Breast epithelium (tissue), 3 donors: Measurements from ENCODE around the gene MAML3.

Experiments used
- POLR2A ChIP-seq: fragments of 450-650 bp; IDR thresholded peaks from one replicate; pipeline ENCODE4 v1.6.1; 2016; ENCODE audit warnings: antibody characterized with exemption, mild to moderate bottlenecking, moderate library complexity
- POLR2AphosphoS5 ChIP-seq, 3 donors: sonication (generic); formaldehyde crosslinking; IDR thresholded peaks; one replicate each; pipeline ENCODE4 v1.6.1; 2017; ENCODE audit warnings: antibody characterized with exemption in 3 of 3
- TF ChIP-seq, protein P1 (sequence below), 3 donors: fragments of 450-650 bp; IDR thresholded peaks; one replicate each; pipeline ENCODE4 v1.5.1; 2016 to 2017; ENCODE audit warnings: antibody characterized with exemption in 3 of 3, mild to moderate bottlenecking in 3 of 3, moderate library complexity in 3 of 3

DNA sequence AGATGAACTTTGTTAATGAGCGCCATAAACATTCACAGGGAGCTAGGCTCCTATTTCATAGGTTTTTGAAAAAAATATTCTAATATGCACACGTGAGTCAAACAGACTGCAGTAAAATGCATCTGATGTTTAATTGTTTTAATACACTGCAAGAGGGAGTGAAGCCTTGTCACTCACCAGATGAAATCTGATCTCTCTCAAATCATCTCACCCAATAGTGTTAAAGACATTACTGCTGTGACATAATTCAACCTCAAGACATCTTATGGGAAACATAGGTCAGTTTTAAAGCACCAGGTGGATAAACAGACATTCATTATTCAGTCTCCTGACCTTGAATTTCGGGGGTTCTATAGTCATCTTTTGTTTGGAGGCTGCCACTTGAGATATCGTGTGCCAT is 148.3 kb downstream of the MAML3 start:
- TF ChIP-seq POLR2AphosphoS5 (IDR thresholded peaks at IDR 0.05) = no peak
- TF ChIP-seq, protein P1, sequence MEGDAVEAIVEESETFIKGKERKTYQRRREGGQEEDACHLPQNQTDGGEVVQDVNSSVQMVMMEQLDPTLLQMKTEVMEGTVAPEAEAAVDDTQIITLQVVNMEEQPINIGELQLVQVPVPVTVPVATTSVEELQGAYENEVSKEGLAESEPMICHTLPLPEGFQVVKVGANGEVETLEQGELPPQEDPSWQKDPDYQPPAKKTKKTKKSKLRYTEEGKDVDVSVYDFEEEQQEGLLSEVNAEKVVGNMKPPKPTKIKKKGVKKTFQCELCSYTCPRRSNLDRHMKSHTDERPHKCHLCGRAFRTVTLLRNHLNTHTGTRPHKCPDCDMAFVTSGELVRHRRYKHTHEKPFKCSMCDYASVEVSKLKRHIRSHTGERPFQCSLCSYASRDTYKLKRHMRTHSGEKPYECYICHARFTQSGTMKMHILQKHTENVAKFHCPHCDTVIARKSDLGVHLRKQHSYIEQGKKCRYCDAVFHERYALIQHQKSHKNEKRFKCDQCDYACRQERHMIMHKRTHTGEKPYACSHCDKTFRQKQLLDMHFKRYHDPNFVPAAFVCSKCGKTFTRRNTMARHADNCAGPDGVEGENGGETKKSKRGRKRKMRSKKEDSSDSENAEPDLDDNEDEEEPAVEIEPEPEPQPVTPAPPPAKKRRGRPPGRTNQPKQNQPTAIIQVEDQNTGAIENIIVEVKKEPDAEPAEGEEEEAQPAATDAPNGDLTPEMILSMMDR (IDR thresholded peaks at IDR 0.05) = no peak
- no peak for TF ChIP-seq POLR2A
